Activated CD8-positive, alpha-beta memory T cell treated with anti-CD3 and anti-CD28 coated beads, Interleukin-2, amount 50 U/mL, for 48 hours (primary cell): ENCODE results near the gene MEX3C.

Experiments used
- DNase-seq: peaks from one replicate; pipeline ENCODE4 v3.0.0-alpha.2; 2020

Gene MEX3C

GRCh38 chr18:51197661-51198424 is at the start of gene MEX3C:
Gene MEX3C, minus strand, starts transcription at chr18:51197681. Its CDS starts 361 bp downstream, at chr18:51197320.
- peak; percentile 99 for DNase-seq

GRCh38 chr18:51241226-51241625 is 43.7 kb upstream of the MEX3C start:
- DNase-seq, result no peak

GRCh38 chr18:51236225-51236624 is 38.7 kb upstream of the MEX3C start:
- no peak for DNase-seq

- DNase-seq, result peak; percentile 56
Measured at GRCh38 chr18:51235009-51235789, 37.7 kb upstream of the MEX3C start.

GRCh38 chr18:51234117-51235008 is 36.9 kb upstream of the MEX3C start:
- no peak for DNase-seq

GRCh38 chr18:51229328-51229727 is 31.8 kb upstream of the MEX3C start:
- no peak for DNase-seq

GRCh38 chr18:51227660-51228059 is 30.2 kb upstream of the MEX3C start:
- no peak for DNase-seq

- no peak for DNase-seq
Measured at GRCh38 chr18:51226587-51227350, 29.3 kb upstream of the MEX3C start.

- no peak for DNase-seq
Measured at GRCh38 chr18:51226068-51226467, 28.6 kb upstream of the MEX3C start.

- no peak for DNase-seq
Measured at GRCh38 chr18:51212606-51213005, 15.1 kb upstream of the MEX3C start.

- peak; percentile 64 for DNase-seq
Measured at GRCh38 chr18:51211552-51211951, 14.1 kb upstream of the MEX3C start.

GRCh38 chr18:51196811-51197660 is 445 bp downstream of the MEX3C start:
- DNase-seq, result peak; percentile 75

GRCh38 chr18:51196118-51196810 is 1.2 kb downstream of the MEX3C start:
- DNase-seq, result peak; percentile 81

- peak; percentile 58 for DNase-seq
Measured at GRCh38 chr18:51195451-51196117, 1.9 kb downstream of the MEX3C start.

- no peak for DNase-seq
Measured at GRCh38 chr18:51195086-51195450, 2.4 kb downstream of the MEX3C start.

GRCh38 chr18:51194604-51195003 is 2.9 kb downstream of the MEX3C start:
- no peak for DNase-seq

GRCh38 chr18:51193621-51194287 is 3.7 kb downstream of the MEX3C start:
- no peak for DNase-seq

GRCh38 chr18:51192696-51193095 is 4.8 kb downstream of the MEX3C start:
- DNase-seq, result no peak

- no peak for DNase-seq
Measured at GRCh38 chr18:51192026-51192425, 5.5 kb downstream of the MEX3C start.
